ENCODE data around the gene CNTNAP5.

CNTNAP5 gene

DNA sequence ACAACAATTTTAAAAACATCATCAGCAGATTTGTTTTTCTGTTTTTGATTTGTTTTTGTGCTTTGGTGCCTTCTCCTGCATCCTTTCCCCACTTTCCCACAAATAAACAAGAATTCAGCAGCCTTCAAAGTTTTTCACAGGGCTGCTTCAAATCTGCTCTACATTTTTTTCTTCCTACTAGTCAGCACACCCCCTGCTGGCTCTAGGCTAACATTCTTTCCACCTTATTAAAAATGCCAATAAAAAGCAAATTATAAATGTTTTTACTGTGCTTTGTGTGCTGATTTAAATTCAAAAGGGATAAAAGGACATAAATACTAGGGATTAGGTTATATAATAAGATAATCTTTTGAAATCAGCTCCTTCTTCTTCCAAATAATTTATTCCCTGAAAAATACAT lies 6.2 kb upstream of the CNTNAP5 start:
- Histone ChIP-seq H3K27me3 (ENCODE audit: insufficient read depth, low read depth, severe bottlenecking) (peaks cover 6% of the 10 kb centered on the region), H3K36me3 (no peaks in the 10 kb centered on the region), H3K27ac (no peak overlapping the region), H3K9me3 (ENCODE audit: severe bottlenecking) (no peaks in the 10 kb centered on the region), H3K4me3 (ENCODE audit: low read depth, low read length) (no peak overlapping the region)
- TF ChIP-seq, protein P1, sequence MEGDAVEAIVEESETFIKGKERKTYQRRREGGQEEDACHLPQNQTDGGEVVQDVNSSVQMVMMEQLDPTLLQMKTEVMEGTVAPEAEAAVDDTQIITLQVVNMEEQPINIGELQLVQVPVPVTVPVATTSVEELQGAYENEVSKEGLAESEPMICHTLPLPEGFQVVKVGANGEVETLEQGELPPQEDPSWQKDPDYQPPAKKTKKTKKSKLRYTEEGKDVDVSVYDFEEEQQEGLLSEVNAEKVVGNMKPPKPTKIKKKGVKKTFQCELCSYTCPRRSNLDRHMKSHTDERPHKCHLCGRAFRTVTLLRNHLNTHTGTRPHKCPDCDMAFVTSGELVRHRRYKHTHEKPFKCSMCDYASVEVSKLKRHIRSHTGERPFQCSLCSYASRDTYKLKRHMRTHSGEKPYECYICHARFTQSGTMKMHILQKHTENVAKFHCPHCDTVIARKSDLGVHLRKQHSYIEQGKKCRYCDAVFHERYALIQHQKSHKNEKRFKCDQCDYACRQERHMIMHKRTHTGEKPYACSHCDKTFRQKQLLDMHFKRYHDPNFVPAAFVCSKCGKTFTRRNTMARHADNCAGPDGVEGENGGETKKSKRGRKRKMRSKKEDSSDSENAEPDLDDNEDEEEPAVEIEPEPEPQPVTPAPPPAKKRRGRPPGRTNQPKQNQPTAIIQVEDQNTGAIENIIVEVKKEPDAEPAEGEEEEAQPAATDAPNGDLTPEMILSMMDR (IDR thresholded peaks at IDR 0.05; ENCODE audit: low read depth, low read length), result no peak
- no peak for DNase-seq

DNA sequence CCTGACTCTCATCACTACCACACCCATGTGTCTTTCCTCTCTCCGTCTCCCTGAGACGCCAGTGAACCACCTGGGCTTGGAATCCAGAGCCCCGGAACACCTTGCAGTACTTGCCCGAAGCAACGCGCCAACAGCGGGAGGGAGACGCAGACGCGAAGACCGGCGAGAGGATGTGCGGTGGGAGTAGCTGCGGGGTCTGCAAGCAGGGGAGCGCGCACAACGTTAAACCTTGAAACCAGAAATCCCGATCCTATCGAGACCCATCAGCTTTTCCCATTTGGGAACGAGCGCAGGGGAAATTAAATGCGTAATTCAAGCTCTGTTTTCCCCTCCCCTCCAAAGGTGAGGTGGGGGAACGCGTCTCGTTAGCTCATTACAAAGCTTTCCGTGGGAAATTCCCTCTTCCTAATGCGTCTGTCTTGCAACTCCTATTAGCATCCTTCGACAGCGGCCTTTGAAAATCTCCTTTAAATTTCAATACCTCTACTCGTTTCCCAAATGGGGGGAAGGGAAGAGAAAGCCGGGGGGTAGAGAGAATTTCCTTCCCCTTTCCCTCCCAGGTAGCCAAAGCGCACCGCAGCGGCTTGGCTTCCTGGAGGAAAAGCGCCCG lies 421 bp upstream of the CNTNAP5 start:
- TF ChIP-seq, protein P1 (IDR thresholded peaks at IDR 0.05; ENCODE audit: low read depth, low read length), result no peak
- peak overlapping the region; percentile 56 for H3K4me3 ChIP-seq (ENCODE audit: low read depth, low read length)
- no peaks in the 10 kb centered on the region for H3K9me3 ChIP-seq (ENCODE audit: severe bottlenecking)
- no peaks in the 10 kb centered on the region for H3K36me3 ChIP-seq
- DNase-seq, result peak; percentile 26
- no peak overlapping the region for H3K27ac ChIP-seq
- peaks cover 16% of the 10 kb centered on the region for H3K27me3 ChIP-seq (ENCODE audit: insufficient read depth, low read depth, severe bottlenecking)

DNA sequence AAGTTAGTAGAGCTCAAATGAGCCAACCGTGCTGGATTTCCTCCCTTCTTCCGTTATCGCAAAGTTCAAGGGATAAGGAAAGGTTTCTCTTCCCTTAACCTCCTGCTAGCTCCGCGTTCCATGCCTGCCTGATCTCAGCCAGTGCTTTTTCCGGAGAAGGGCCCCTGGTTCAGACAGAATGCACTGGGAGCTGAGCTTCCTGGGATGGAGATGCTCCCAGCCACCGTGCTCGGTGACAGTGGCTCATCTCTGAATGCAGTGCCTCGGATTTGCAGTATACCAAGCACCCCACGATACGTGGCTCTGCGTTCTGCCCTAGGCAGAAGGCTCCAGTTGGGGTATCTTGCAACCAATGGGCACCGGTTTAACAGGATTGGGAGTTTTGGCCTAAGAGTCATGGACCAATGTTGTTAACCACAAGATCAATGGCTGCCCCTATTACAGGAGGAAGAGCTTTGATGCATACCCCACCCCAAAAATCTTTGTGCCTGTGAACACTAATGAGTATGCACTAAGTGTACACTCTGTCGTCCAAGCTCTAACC lies 876 bp downstream of the CNTNAP5 start:
- TF ChIP-seq, protein P1 (IDR thresholded peaks at IDR 0.05; ENCODE audit: low read depth, low read length), result no peak
- H3K36me3 ChIP-seq, result no peaks in the 10 kb centered on the region
- H3K27me3 ChIP-seq (ENCODE audit: insufficient read depth, low read depth, severe bottlenecking), result peaks cover 16% of the 10 kb centered on the region
- H3K4me3 ChIP-seq (ENCODE audit: low read depth, low read length), result peak overlapping the region; percentile 56
- no peak overlapping the region for H3K27ac ChIP-seq
- no peaks in the 10 kb centered on the region for H3K9me3 ChIP-seq (ENCODE audit: severe bottlenecking)
- peak; percentile 8 for DNase-seq

DNA sequence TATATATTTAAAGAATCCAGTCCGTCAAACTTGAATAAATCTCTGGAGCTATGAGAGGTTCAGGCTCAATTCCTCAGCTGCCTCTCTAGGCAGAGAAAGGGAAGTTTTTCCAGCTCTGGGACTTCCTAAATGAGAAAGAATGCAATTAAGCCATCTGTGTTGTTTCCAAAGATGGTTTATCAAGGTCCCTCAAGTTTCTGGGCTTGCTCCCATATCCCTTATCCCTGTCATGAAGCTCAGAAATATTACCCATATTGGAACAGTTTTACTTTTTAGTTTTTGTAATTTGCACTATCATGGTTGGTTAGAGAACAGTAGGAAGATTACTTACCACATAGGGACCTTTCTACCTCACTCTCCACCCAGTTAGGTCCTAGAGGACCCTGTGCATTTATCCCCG lies 1.4 kb downstream of the CNTNAP5 start:
- Histone ChIP-seq H3K36me3 (no peaks in the 10 kb centered on the region), H3K27ac (no peak overlapping the region), H3K4me3 (ENCODE audit: low read depth, low read length) (no peak overlapping the region; the same call in 1 of the 2 replicates), H3K9me3 (ENCODE audit: severe bottlenecking) (no peaks in the 10 kb centered on the region), H3K27me3 (ENCODE audit: insufficient read depth, low read depth, severe bottlenecking) (peaks cover 16% of the 10 kb centered on the region)
- TF ChIP-seq, protein P1 (IDR thresholded peaks at IDR 0.05; ENCODE audit: low read depth, low read length), result no peak
- DNase-seq, result no peak

DNA sequence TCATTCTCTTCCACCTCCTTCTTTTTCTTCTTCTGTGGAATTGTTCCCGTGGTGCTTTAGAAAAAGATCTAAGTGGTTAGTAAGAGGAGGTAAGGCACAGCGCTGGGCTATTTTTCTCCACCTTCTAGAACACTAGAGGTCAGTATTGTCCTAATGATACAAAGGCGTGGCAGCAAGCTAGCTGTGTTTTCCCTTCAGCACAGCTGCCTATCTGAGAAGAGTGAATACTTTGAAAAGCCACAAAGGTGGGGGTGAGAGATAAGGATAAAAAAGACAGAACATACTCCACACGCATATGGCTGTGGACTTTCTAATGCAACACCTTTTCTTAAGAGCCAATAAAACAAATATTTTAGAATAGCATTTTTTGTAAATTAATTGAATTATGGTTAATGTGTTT lies 2.1 kb downstream of the CNTNAP5 start:
- Histone ChIP-seq H3K27ac (no peak overlapping the region), H3K27me3 (ENCODE audit: insufficient read depth, low read depth, severe bottlenecking) (peaks cover 16% of the 10 kb centered on the region), H3K9me3 (ENCODE audit: severe bottlenecking) (no peaks in the 10 kb centered on the region), H3K4me3 (ENCODE audit: low read depth, low read length) (no peak overlapping the region; the same call in 1 of the 2 replicates), H3K36me3 (no peaks in the 10 kb centered on the region)
- DNase-seq, result peak; percentile 56
- TF ChIP-seq, protein P1 (IDR thresholded peaks at IDR 0.05; ENCODE audit: low read depth, low read length), result peak; percentile 68; the same call in 1 of the 2 replicates

DNA sequence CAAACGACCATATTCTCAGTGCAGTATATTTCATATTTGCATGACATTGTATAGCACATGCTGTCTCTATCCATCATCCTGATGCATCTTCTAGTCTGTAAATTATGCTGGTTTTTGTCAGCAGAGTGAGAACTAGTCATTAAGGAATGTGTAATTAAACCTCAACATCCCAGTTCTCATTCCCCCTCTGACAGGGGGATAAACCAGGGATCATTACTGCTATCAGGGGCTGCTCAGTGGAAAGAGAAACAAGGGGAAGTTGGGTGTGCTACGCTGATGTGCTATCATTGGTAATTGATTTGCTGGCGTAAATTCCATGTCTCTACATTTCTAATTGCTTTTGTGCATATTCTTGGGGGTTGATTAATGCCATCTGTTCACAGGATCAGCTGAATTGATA lies 7.7 kb downstream of the CNTNAP5 start:
- no peak for DNase-seq
- Histone ChIP-seq H3K27me3 (ENCODE audit: insufficient read depth, low read depth, severe bottlenecking) (no peaks in the 10 kb centered on the region), H3K27ac (no peak overlapping the region), H3K36me3 (no peaks in the 10 kb centered on the region), H3K4me3 (ENCODE audit: low read depth, low read length) (no peak overlapping the region), H3K9me3 (ENCODE audit: severe bottlenecking) (no peaks in the 10 kb centered on the region)
- TF ChIP-seq, protein P1 (IDR thresholded peaks at IDR 0.05; ENCODE audit: low read depth, low read length), result no peak
